PC-3 (cell line): Measurements from ENCODE around the gene NNAT. TPM values are rescaled to one million over a fixed set of nuclear protein-coding genes. Genes with fewer than 3 reads are reported as not detected.

ENCODE experiments used
- ATAC-seq: fragments of 200-7000 bp; cut with Tn5 transposase; 2 replicates; pipeline ENCODE4 v1.9.1; 2020; ENCODE audit warnings: mild to moderate bottlenecking, moderate library complexity
- BruUV-seq: library from RNA; stranded (reverse); fragments of 400-500 nt; replicated peaks from 2 replicates; lab custom pipeline; 2021; lab: Mats Ljungman, UMichigan
- CTCF ChIA-PET: fragments of 300-600 bp; sonication (Branson Sonifier 250); formaldehyde crosslinking; loops from one replicate; lab custom pipeline; 2022; ENCODE audit warnings: antibody characterized with exemption; lab: Charles Lee
- POLR2A ChIA-PET: fragments of 300-600 bp; sonication (Branson Sonifier 250); formaldehyde crosslinking; loops from one replicate; lab custom pipeline; 2022; ENCODE audit warnings: antibody characterized with exemption; ENCODE audit not compliant: unreplicated experiment; lab: Charles Lee
- DNase-seq: peaks from one replicate; pipeline ENCODE4 v3.0.0-alpha.2; 2015
- H2AFZ ChIP-seq: fragments of 300-600 bp; sonication (generic); 2 replicates; pipeline ENCODE4 v1.6.0; 2016; ENCODE audit warnings: antibody characterized with exemption, low read length
- H3F3A ChIP-seq: fragments of 300-600 bp; sonication (generic); one replicate; pipeline ENCODE4 v1.6.0; 2017; ENCODE audit warnings: antibody characterized with exemption, low read length, control low read depth, mild to moderate bottlenecking; ENCODE audit not compliant: unreplicated experiment
- H3K27ac ChIP-seq: fragments of 300-600 bp; sonication (generic); 2 replicates; pipeline ENCODE4 v1.5.1; 2016; ENCODE audit warnings: mild to moderate bottlenecking, low read length
- H3K27me3 ChIP-seq: fragments of 300-600 bp; sonication (generic); 2 replicates; pipeline ENCODE4 v1.6.1; 2016; ENCODE audit warnings: low read length, mixed read lengths
- H3K36me3 ChIP-seq: fragments of 300-600 bp; sonication (generic); 2 replicates; pipeline ENCODE4 v1.6.1; 2016; ENCODE audit warnings: low read depth, mixed run types, low read length, mixed read lengths
- H3K4me1 ChIP-seq: fragments of 300-600 bp; sonication (generic); 2 replicates; pipeline ENCODE4 v1.5.1; 2016; ENCODE audit warnings: low read length; ENCODE audit not compliant: insufficient read depth
- H3K4me2 ChIP-seq: fragments of 300-600 bp; sonication (generic); 2 replicates; pipeline ENCODE4 v1.6.0; 2016; ENCODE audit warnings: low read length
- H3K4me3 ChIP-seq: fragments of 300-600 bp; sonication (generic); 2 replicates; pipeline ENCODE4 v1.5.1; 2016; ENCODE audit warnings: mild to moderate bottlenecking, low read length, mixed read lengths
- H3K79me2 ChIP-seq: fragments of 300-600 bp; sonication (generic); 2 replicates; pipeline ENCODE4 v1.6.1; 2017; ENCODE audit warnings: low read length, mixed read lengths
- H3K9ac ChIP-seq: fragments of 300-600 bp; sonication (generic); 2 replicates; pipeline ENCODE4 v1.6.0; 2016; ENCODE audit warnings: mild to moderate bottlenecking, low read length
- H3K9me2 ChIP-seq: fragments of 300-600 bp; sonication (generic); replicated peaks from 2 replicates; pipeline ENCODE4 v1.6.1; 2016; ENCODE audit warnings: mixed run types, low read length, mixed read lengths
- H3K9me3 ChIP-seq: fragments of 300-600 bp; sonication (generic); 2 replicates; pipeline ENCODE4 v1.6.1; 2016; ENCODE audit warnings: low read length, mixed read lengths
- H4K20me1 ChIP-seq: fragments of 300-600 bp; sonication (generic); 2 replicates; pipeline ENCODE4 v1.6.1; 2016; ENCODE audit warnings: low read length, mixed read lengths
- CTCF ChIP-seq: fragments of 300-600 bp; sonication (generic); conservative IDR thresholded peaks from 2 replicates; pipeline ENCODE4 v1.5.1; 2017; ENCODE audit warnings: antibody characterized with exemption, low read depth, mild to moderate bottlenecking, low read length
- EZH2 ChIP-seq: fragments of 300-600 bp; sonication (generic); IDR thresholded peaks from one replicate; pipeline ENCODE4 v1.6.1; 2017; ENCODE audit warnings: antibody characterized with exemption, mild to moderate bottlenecking, low read length; ENCODE audit not compliant: unreplicated experiment
- EZH2phosphoT487 ChIP-seq: fragments of 300-600 bp; sonication (generic); IDR thresholded peaks from 2 replicates; pipeline ENCODE4 v1.6.1; 2018; ENCODE audit warnings: mild to moderate bottlenecking, antibody characterized with exemption, low read length, borderline replicate concordance
- intact Hi-C: fragments of 100-400 bp; cut with micrococcal nuclease; formaldehyde crosslinking; loops from 2 replicates; pipeline ENCODE4 v1.9.0; 2023
- total RNA-seq: library from RNA; depleted of rRNA; stranded (reverse); fragments of >200 nt; gene quantifications from 2 replicates; pipeline ENCODE4 v1.2.3, GENCODE V29; 2014

Gene NNAT
- total RNA-seq, 1 experiment from 2014 or later: not detected

GRCh38 chr20:37564016-37564387 is 43.0 kb downstream of the NNAT start:
- ATAC-seq (no peak), DNase-seq (no peak)
- Histone ChIP-seq H3F3A (no peaks in the 10 kb centered on the region), H3K9me2 (no peaks in the 10 kb centered on the region), H3K27ac (no peak overlapping the region), H3K79me2 (no peaks in the 10 kb centered on the region), H2AFZ (peak overlapping the region; percentile 92), H3K4me3 (peak overlapping the region; percentile 57), H3K36me3 (no peaks in the 10 kb centered on the region), H4K20me1 (no peaks in the 10 kb centered on the region), H3K4me2 (peak overlapping the region; percentile 84), H3K9me3 (no peaks in the 10 kb centered on the region), H3K27me3 (peaks cover 8% of the 10 kb centered on the region; the same call in 1 of the 2 replicates), H3K4me1 (peaks cover 10% of the 10 kb centered on the region; the same call in 1 of the 2 replicates), H3K9ac (no peak overlapping the region)
- POLR2A ChIA-PET: no interaction called here
- TF ChIP-seq EZH2: no peak
- TF ChIP-seq EZH2phosphoT487: no peak
- TF ChIP-seq CTCF: no peak
- intact Hi-C loops: loop anchor here (10.0 kb wide), 1 partner anchor 491 kb away; no protein-coding TSS in a partner anchor
- CTCF ChIA-PET: interaction anchor here (0.6 kb wide), 3 partner anchors 123 to 431 kb away, joined by 3 read pairs; no protein-coding TSS in a partner anchor
- BruUV-seq: no TSS peak

GRCh38 chr20:37564388-37565133 is 43.5 kb downstream of the NNAT start:
- Histone ChIP-seq H3K79me2 (no peaks in the 10 kb centered on the region), H2AFZ (peak overlapping the region; percentile 92), H3K36me3 (no peaks in the 10 kb centered on the region), H3K4me2 (peak overlapping the region; percentile 84), H3K9ac (no peak overlapping the region), H3K27ac (no peak overlapping the region), H3K27me3 (peaks cover 13% of the 10 kb centered on the region; the same call in 1 of the 2 replicates), H3K4me3 (peak overlapping the region; percentile 57), H3K4me1 (peaks cover 10% of the 10 kb centered on the region; the same call in 1 of the 2 replicates), H3K9me3 (no peaks in the 10 kb centered on the region), H4K20me1 (no peaks in the 10 kb centered on the region), H3K9me2 (no peaks in the 10 kb centered on the region), H3F3A (no peaks in the 10 kb centered on the region)
- intact Hi-C loops: loop anchor here (5.0 to 10.0 kb wide), 2 partner anchors 428 to 490 kb away; no protein-coding TSS in a partner anchor
- CTCF ChIA-PET: interaction anchor here (0.6 kb wide), 3 partner anchors 123 to 430 kb away, joined by 3 read pairs; no protein-coding TSS in a partner anchor
- POLR2A ChIA-PET: no interaction called here
- TF ChIP-seq EZH2 (no peak), CTCF (peak; percentile 96)
- ATAC-seq (peak; percentile 80), DNase-seq (peak; percentile 70)
- no TSS peak for BruUV-seq
